GM21367 (cell line): ENCODE measurements around the gene CD2AP.

ENCODE experiments used
- ATAC-seq: cut with Tn5 transposase; IDR thresholded peaks from one replicate; pipeline ENCODE4 v1.9.1; 2021; ENCODE audit not compliant: unreplicated experiment

The CD2AP gene

GRCh38 chr6:47495207-47495606 lies 17.6 kb downstream of the CD2AP start:
- no peak for ATAC-seq

GRCh38 chr6:47495954-47496545 lies 18.5 kb downstream of the CD2AP start:
- no peak for ATAC-seq

- no peak for ATAC-seq
Measured at GRCh38 chr6:47496935-47497579, 19.5 kb downstream of the CD2AP start.

- no peak for ATAC-seq
Measured at GRCh38 chr6:47502920-47503319, 25.3 kb downstream of the CD2AP start.

GRCh38 chr6:47509937-47510336 lies 32.3 kb downstream of the CD2AP start:
- no peak for ATAC-seq

- no peak for ATAC-seq
Measured at GRCh38 chr6:47512872-47513271, 35.3 kb downstream of the CD2AP start.

- ATAC-seq, result no peak
Measured at GRCh38 chr6:47519279-47519678, 41.7 kb downstream of the CD2AP start.

GRCh38 chr6:47520282-47520681 lies 42.7 kb downstream of the CD2AP start:
- no peak for ATAC-seq

GRCh38 chr6:47521961-47522360 lies 44.4 kb downstream of the CD2AP start:
- no peak for ATAC-seq

- no peak for ATAC-seq
Measured at GRCh38 chr6:47524136-47524845, 46.7 kb downstream of the CD2AP start.

GRCh38 chr6:47525330-47526057 lies 47.9 kb downstream of the CD2AP start:
- no peak for ATAC-seq

- no peak for ATAC-seq
Measured at GRCh38 chr6:47527274-47527673, 49.7 kb downstream of the CD2AP start.

GRCh38 chr6:47529734-47530133 lies 52.1 kb downstream of the CD2AP start:
- no peak for ATAC-seq

GRCh38 chr6:47532981-47533585 lies 55.5 kb downstream of the CD2AP start:
- no peak for ATAC-seq

- ATAC-seq, result no peak
Measured at GRCh38 chr6:47534063-47534462, 56.5 kb downstream of the CD2AP start.

- ATAC-seq, result no peak
Measured at GRCh38 chr6:47535316-47536225, 58.0 kb downstream of the CD2AP start.

- ATAC-seq, result no peak
Measured at GRCh38 chr6:47536816-47537401, 59.3 kb downstream of the CD2AP start.

GRCh38 chr6:47545223-47545622 lies 67.6 kb downstream of the CD2AP start:
- no peak for ATAC-seq

- ATAC-seq, result no peak
Measured at GRCh38 chr6:47551670-47552069, 74.1 kb downstream of the CD2AP start.

- no peak for ATAC-seq
Measured at GRCh38 chr6:47552319-47552718, 74.7 kb downstream of the CD2AP start.
